AG09309 (cell line): Measurements from ENCODE around the gene SLC22A23.

Source experiments
- DNase-seq: peaks from one replicate; pipeline ENCODE4 v3.0.0-alpha.2; 2010; ENCODE audit warnings: low read depth
- H3K4me3 ChIP-seq: 2 replicates; pipeline ENCODE4 v1.5.1; 2011; ENCODE audit warnings: mild to moderate bottlenecking, low read depth, low read length, moderate library complexity; ENCODE audit not compliant: control insufficient read depth
- TF ChIP-seq, protein P1 (sequence below): IDR thresholded peaks from 2 replicates; pipeline ENCODE4 v1.5.1; 2011; ENCODE audit warnings: mild to moderate bottlenecking, low read depth, low read length, inconsistent platforms; ENCODE audit not compliant: insufficient read depth, control insufficient read depth; ENCODE audit errors: missing control alignments

Gene SLC22A23

GRCh38 chr6:3372912-3373554 is 83.8 kb downstream of the SLC22A23 start:
- DNase-seq: no peak
- TF ChIP-seq, protein P1, sequence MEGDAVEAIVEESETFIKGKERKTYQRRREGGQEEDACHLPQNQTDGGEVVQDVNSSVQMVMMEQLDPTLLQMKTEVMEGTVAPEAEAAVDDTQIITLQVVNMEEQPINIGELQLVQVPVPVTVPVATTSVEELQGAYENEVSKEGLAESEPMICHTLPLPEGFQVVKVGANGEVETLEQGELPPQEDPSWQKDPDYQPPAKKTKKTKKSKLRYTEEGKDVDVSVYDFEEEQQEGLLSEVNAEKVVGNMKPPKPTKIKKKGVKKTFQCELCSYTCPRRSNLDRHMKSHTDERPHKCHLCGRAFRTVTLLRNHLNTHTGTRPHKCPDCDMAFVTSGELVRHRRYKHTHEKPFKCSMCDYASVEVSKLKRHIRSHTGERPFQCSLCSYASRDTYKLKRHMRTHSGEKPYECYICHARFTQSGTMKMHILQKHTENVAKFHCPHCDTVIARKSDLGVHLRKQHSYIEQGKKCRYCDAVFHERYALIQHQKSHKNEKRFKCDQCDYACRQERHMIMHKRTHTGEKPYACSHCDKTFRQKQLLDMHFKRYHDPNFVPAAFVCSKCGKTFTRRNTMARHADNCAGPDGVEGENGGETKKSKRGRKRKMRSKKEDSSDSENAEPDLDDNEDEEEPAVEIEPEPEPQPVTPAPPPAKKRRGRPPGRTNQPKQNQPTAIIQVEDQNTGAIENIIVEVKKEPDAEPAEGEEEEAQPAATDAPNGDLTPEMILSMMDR: no peak
- no peak overlapping the region for H3K4me3 ChIP-seq

- no peak for DNase-seq
- H3K4me3 ChIP-seq: no peak overlapping the region
- TF ChIP-seq, protein P1: peak; percentile 20
Observed at GRCh38 chr6:3372184-3372846, 84.5 kb downstream of the SLC22A23 start.

DNA sequence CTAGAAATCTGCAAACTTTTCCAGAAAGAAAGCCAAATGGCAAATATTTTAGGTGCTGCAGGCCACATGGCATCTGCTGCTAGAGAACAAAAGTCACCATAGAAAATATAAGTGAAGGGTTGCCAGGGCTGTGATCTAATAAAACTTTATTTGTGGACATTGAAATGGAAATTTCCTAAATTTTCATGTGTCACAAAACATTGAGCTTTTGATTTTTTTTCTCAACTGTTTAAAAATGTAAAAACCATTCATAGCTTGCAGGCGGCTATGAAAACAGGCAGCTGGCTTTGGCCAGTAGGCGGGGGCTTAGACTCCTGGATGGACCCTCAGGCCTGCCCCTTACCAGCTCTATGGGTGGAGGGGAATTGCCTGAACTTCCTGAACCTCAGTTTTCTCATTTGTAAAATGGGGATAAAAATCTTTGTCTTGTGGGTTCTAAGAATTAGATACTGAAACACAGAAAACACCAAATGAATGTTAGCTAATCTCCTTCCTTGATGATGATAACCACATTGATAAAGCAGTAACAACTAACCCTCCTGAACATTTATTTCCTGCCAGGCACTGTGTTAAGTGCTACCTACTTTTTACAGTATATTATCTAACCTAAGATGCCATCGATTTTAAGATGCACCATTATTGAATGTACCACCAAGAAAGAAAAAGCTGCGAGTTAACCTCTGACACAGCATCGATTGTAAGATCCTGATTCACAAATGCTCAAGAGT is 85.5 kb downstream of the SLC22A23 start:
- TF ChIP-seq, protein P1: no peak
- DNase-seq: no peak
- H3K4me3 ChIP-seq: no peak overlapping the region

DNA sequence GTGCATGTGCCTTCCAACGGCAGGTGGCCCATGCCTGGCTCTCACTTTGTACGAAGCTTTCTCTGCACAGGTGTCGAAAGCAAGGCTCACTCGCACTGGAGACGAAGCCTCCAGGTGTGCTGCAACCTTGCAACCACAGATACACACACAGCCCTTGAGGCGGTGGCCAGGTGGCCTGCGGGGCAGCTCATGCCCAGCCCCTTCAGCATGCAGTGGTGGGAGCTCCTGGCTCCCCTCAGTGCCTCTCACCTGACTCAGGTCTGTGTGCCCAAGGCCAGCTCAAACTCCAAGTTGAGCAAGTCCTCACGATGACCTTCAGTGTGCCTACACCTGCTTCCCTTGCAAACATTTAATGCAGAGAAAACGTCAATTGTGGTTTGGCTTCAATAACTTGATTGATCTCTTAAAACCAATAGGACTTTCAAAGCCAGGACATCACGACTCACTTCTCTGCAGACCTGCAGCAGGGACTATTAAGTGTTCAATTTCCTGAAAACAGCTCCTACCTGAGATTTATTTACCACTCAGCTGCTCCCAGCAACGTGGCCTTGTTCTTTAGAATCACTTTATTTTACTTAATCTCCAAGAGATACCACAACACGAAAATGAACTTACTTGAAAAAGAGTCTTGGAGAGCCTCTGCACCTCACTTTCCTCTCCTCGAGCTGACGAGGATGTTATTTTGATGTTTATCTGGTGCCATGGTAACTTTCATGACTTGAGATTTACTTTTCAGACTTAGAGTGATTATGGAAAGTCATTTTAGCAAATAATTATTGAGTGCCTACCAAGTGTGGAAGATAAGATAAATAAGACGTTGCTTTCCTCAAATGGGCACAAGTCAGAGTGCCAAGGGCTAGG is 86.3 kb downstream of the SLC22A23 start:
- TF ChIP-seq, protein P1: no peak
- no peak for DNase-seq
- no peak overlapping the region for H3K4me3 ChIP-seq

- TF ChIP-seq, protein P1: no peak
- no peak for DNase-seq
- H3K4me3 ChIP-seq: no peak overlapping the region
Observed at GRCh38 chr6:3369985-3370360, 86.9 kb downstream of the SLC22A23 start.

- H3K4me3 ChIP-seq: no peak overlapping the region
- TF ChIP-seq, protein P1: no peak
- DNase-seq: no peak
Observed at GRCh38 chr6:3368685-3369084, 88.2 kb downstream of the SLC22A23 start.
